Measurements from ENCODE around the gene GPR78.

DNA sequence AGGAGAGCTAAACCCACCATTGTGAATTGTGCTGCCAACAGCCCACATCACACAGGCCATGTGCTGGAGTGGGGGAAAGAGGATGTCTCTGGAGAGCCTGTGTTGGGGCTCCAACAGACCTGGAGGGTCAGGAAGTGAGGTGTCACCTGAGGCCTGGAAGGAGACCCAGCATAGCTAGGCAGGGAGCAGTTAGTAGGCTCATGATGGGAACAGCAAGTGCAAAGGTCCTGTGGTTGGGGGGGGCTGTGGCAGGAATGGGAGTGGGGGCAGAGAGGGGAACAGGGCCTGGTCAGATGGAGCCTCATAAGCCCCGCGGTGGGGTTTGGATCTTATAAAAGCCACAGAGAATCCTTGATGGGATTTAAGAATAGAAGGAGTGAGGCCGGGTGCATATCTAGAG lies 35.9 kb upstream of the GPR78 start:
- TF ChIP-seq POLR2AphosphoS5 (IDR thresholded peaks at IDR 0.05) = no peak
- no peak for TF ChIP-seq CTCF (IDR thresholded peaks at IDR 0.05)

Measured in sigmoid colon (tissue), 4 donors.